NCI-H1105 treated with DMSO at 0.1 percent for 48 hours (cell line): Measurements from ENCODE around the gene WDR88.
A peak's percentile ranks its signal among the peaks of the same experiment; 100 is the strongest.
"Not testable (repeated sequence)": the region's sequence is repeated elsewhere in the genome, so short reads cannot be mapped to it uniquely, and the experiment has no call there.

ENCODE experiments used
- DNase-seq: peaks from one replicate; lab custom pipeline; 2025; lab: John Stamatoyannopoulos, UW

WDR88 gene

GRCh38 chr19:33129901-33130300 lies 2.0 kb upstream of the WDR88 start:
- no peak for DNase-seq

GRCh38 chr19:33130433-33130832 lies 1.5 kb upstream of the WDR88 start:
- DNase-seq: no peak

GRCh38 chr19:33132425-33132824 lies 511 bp downstream of the WDR88 start:
- no peak for DNase-seq

GRCh38 chr19:33133438-33134031 lies 1.6 kb downstream of the WDR88 start:
- no peak for DNase-seq

- no peak for DNase-seq
Measured at GRCh38 chr19:33134571-33135041, 2.7 kb downstream of the WDR88 start.

- no peak for DNase-seq
Measured at GRCh38 chr19:33139165-33139564, 7.3 kb downstream of the WDR88 start.

GRCh38 chr19:33143897-33144405 lies 12.0 kb downstream of the WDR88 start:
- peak; percentile 54 for DNase-seq

GRCh38 chr19:33146209-33146608 lies 14.3 kb downstream of the WDR88 start:
- DNase-seq: no peak

GRCh38 chr19:33147538-33147937 lies 15.6 kb downstream of the WDR88 start:
- no peak for DNase-seq

GRCh38 chr19:33150852-33151518 lies 19.1 kb downstream of the WDR88 start:
- DNase-seq: no peak

GRCh38 chr19:33152176-33152575 lies 20.3 kb downstream of the WDR88 start:
- DNase-seq: no peak

- DNase-seq: not testable (repeated sequence)
Measured at GRCh38 chr19:33152625-33153024, 20.7 kb downstream of the WDR88 start.

GRCh38 chr19:33154313-33154712 lies 22.4 kb downstream of the WDR88 start:
- not testable (repeated sequence) for DNase-seq

GRCh38 chr19:33156334-33156733 lies 24.4 kb downstream of the WDR88 start:
- DNase-seq: no peak

- no peak for DNase-seq
Measured at GRCh38 chr19:33157906-33158305, 26.0 kb downstream of the WDR88 start.

GRCh38 chr19:33158365-33158764 lies 26.5 kb downstream of the WDR88 start:
- no peak for DNase-seq

GRCh38 chr19:33159149-33159548 lies 27.2 kb downstream of the WDR88 start:
- no peak for DNase-seq

- no peak for DNase-seq
Measured at GRCh38 chr19:33159893-33160292, 28.0 kb downstream of the WDR88 start.

- DNase-seq: no peak
Measured at GRCh38 chr19:33161201-33161600, 29.3 kb downstream of the WDR88 start.

GRCh38 chr19:33163481-33163880 lies 31.6 kb downstream of the WDR88 start:
- no peak for DNase-seq

GRCh38 chr19:33166037-33166436 lies 34.1 kb downstream of the WDR88 start:
- DNase-seq: not testable (repeated sequence)

GRCh38 chr19:33167438-33167837 lies 35.5 kb downstream of the WDR88 start:
- no peak for DNase-seq

- no peak for DNase-seq
Measured at GRCh38 chr19:33168528-33168927, 36.6 kb downstream of the WDR88 start.
